K562 (cell line): ENCODE results near the gene WDR3.

ENCODE experiments used
- DNMT1 ChIP-seq: fragments of 450-650 bp; IDR thresholded peaks from 2 replicates; pipeline ENCODE4 v1.6.1; 2016; ENCODE audit warnings: antibody characterized with exemption, mild to moderate bottlenecking
- ETS2 ChIP-seq: IDR thresholded peaks from 2 replicates; pipeline ENCODE4 v1.6.1; 2016; ENCODE audit warnings: borderline replicate concordance, missing genetic modification characterization, mild to moderate bottlenecking, moderate library complexity, missing compliant biosample characterization; ENCODE audit not compliant: poor library complexity, severe bottlenecking
- FOXA3 ChIP-seq, 2 experiments: fragments of 450-650 bp in 1 of 2; sonication (generic) in 1 of 2; formaldehyde crosslinking; IDR thresholded peaks in 1 of 2; conservative IDR thresholded peaks in 1 of 2; 2 replicates each; pipeline versions ENCODE4 v1.4.0 to v1.8.0; 2020 to 2022; ENCODE audit warnings: mild to moderate bottlenecking in 2 of 2, missing genetic modification reagents in 1 of 2
- FOXP1 ChIP-seq: sonication (generic); formaldehyde crosslinking; IDR thresholded peaks from 2 replicates; pipeline ENCODE4 v1.8.0; 2022; ENCODE audit warnings: mild to moderate bottlenecking, missing genetic modification reagents
- KHSRP ChIP-seq: fragments of 450-650 bp; IDR thresholded peaks from 2 replicates; pipeline ENCODE4 v1.6.1; 2017
- MAZ ChIP-seq, 2 experiments: fragments of 450-650 bp in 1 of 2; sonication (generic) in 1 of 2; formaldehyde crosslinking; IDR thresholded peaks in 1 of 2; conservative IDR thresholded peaks in 1 of 2; 2 replicates each; pipeline versions ENCODE4 v1.4.0 to v1.5.0; 2020; ENCODE audit warnings: mild to moderate bottlenecking in 1 of 2, missing genetic modification reagents in 1 of 2
- MTA2 ChIP-seq: fragments of 450-650 bp; IDR thresholded peaks from 2 replicates; pipeline ENCODE4 v1.6.1; 2016; ENCODE audit warnings: low read depth
- POLR2AphosphoS5 ChIP-seq: IDR thresholded peaks from 2 replicates; pipeline ENCODE4 v1.6.1; 2011; ENCODE audit warnings: mild to moderate bottlenecking, low read depth, low read length, moderate library complexity; ENCODE audit not compliant: control insufficient read depth, insufficient read depth
- USF1 ChIP-seq: sonication (generic); formaldehyde crosslinking; IDR thresholded peaks from 2 replicates; pipeline ENCODE4 v1.9.0; 2022; ENCODE audit warnings: mild to moderate bottlenecking, missing genetic modification reagents
- ZHX1 ChIP-seq: fragments of 150-350 bp; conservative IDR thresholded peaks from 2 replicates; pipeline ENCODE4 v1.6.1; 2014; ENCODE audit warnings: low read length
- TF ChIP-seq, protein P1 (sequence below): fragments of 200-800 bp; sonication (Bioruptor generic); IDR thresholded peaks from 2 replicates; pipeline ENCODE4 v1.6.1; 2017; ENCODE audit warnings: missing genetic modification characterization, missing compliant biosample characterization
- TF ChIP-seq, protein P2 (sequence below), 2 experiments: fragments of 450-650 bp in 1 of 2; sonication (generic) in 1 of 2; formaldehyde crosslinking in 1 of 2; IDR thresholded peaks in 1 of 2; conservative IDR thresholded peaks in 1 of 2; 2 replicates each; pipeline versions ENCODE4 v1.6.1 to v1.8.1; 2016 to 2023; ENCODE audit warnings: mild to moderate bottlenecking in 2 of 2, moderate library complexity in 2 of 2, inconsistent platforms in 1 of 2, missing genetic modification reagents in 1 of 2

- TF ChIP-seq POLR2AphosphoS5 = no peak
- no peak for TF ChIP-seq ZHX1
- TF ChIP-seq DNMT1 = no peak
- TF ChIP-seq KHSRP = no peak
- no peak for TF ChIP-seq FOXA3 (CRISPR knock-in tag; conservative IDR thresholded peaks at IDR 0.05 in 1 of 2, IDR thresholded peaks at IDR 0.05 in 1 of 2)
- TF ChIP-seq, protein P1, sequence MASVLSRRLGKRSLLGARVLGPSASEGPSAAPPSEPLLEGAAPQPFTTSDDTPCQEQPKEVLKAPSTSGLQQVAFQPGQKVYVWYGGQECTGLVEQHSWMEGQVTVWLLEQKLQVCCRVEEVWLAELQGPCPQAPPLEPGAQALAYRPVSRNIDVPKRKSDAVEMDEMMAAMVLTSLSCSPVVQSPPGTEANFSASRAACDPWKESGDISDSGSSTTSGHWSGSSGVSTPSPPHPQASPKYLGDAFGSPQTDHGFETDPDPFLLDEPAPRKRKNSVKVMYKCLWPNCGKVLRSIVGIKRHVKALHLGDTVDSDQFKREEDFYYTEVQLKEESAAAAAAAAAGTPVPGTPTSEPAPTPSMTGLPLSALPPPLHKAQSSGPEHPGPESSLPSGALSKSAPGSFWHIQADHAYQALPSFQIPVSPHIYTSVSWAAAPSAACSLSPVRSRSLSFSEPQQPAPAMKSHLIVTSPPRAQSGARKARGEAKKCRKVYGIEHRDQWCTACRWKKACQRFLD (CRISPR knock-in tag) = no peak
- TF ChIP-seq, protein P2, sequence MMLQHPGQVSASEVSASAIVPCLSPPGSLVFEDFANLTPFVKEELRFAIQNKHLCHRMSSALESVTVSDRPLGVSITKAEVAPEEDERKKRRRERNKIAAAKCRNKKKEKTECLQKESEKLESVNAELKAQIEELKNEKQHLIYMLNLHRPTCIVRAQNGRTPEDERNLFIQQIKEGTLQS (IDR thresholded peaks at IDR 0.05) = no peak
- TF ChIP-seq, protein P2 (CRISPR knock-in tag; conservative IDR thresholded peaks at IDR 0.05) = no peak
- no peak for TF ChIP-seq FOXP1
- no peak for TF ChIP-seq MAZ (CRISPR knock-in tag; conservative IDR thresholded peaks at IDR 0.05 in 1 of 2, IDR thresholded peaks at IDR 0.05 in 1 of 2)
- no peak for TF ChIP-seq MTA2
- TF ChIP-seq ETS2 (tag) = no peak
- no peak for TF ChIP-seq USF1 (CRISPR knock-in tag)
Observed at GRCh38 chr1:117902944-117903343, 26.6 kb upstream of the WDR3 start.
